ENCODE measurements around the gene THRB. TPM values are rescaled to one million over a fixed set of nuclear protein-coding genes. Genes with fewer than 3 reads are reported as not detected.
"Not testable (repeated sequence)": the region's sequence is repeated elsewhere in the genome, so short reads cannot be mapped to it uniquely, and the experiment has no call there.

Gene THRB
- total and polyA plus RNA-seq, 5 experiments from 2014 or later: not detected

DNA sequence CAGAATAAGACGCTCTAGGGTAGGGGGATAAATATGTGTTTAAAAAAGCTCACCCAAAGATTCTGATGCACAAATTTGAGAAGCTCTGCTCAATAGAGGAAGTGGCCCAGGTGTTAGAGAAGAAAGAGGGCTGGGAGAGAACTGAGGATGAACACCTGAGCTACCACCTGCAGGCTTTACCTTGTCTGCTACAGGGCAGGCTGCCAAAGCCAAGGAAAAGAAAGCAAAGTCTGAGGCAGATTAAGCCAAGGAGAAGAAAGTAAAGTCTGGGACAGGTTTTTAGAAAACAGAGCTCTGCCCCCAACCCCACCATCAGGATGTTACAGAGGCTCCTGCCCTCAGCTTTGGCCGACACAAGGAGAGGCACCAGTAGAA lies 92.9 kb downstream of the THRB start:
- peaks cover 0 to 5% (median 2%) of the 10 kb centered on the region in 9 donors for H3K9me3 Mint-ChIP-seq
- H3K4me3 Mint-ChIP-seq: no peak overlapping the region
- H3K36me3 Mint-ChIP-seq: no peaks in the 10 kb centered on the region
- POLR2A ChIA-PET: no interaction called here
- no peaks in the 10 kb centered on the region for H3K4me1 Mint-ChIP-seq
- H3K27me3 Mint-ChIP-seq: no peaks in the 10 kb centered on the region
- ATAC-seq (no peak), DNase-seq (no peak)
- H3K27ac Mint-ChIP-seq: no peak overlapping the region

DNA sequence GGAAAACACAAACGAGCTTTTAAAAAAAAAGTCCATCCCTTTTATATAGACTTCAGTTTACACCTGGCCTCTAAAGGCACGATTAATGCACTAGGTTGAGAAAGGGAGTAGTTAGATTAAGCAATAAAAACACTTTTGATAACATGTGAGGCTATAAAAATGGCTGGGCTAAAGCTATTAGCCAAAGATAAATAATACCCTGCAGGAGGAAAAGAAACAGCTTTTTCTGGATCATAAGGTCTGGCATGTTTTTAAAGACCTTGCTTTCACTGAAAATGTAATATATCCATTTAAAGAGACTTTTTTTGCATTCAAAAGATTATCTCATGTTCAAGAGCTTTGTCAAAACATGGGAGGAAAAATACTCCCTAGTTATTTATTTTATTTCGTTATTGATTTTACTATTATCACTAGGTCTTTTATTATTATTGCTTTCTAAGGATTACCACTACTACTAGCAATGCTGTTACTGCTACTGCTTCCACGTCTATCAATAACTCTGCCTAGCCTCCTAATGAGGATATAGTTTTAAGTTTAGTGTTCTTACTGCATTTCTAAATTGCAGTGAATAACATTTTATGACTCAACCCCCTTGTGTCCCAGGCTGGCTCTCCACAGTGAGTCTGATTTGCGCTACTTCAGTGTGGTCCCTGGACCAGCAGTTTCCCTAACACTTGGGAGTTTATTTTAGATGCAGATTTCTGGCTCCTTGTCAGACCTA lies 93.4 kb downstream of the THRB start:
- ATAC-seq (no peak), DNase-seq (no peak)
- no peak overlapping the region for H3K27ac Mint-ChIP-seq
- H3K36me3 Mint-ChIP-seq: no peaks in the 10 kb centered on the region
- H3K27me3 Mint-ChIP-seq: no peaks in the 10 kb centered on the region
- H3K4me3 Mint-ChIP-seq: no peak overlapping the region
- no peaks in the 10 kb centered on the region for H3K4me1 Mint-ChIP-seq
- peaks cover 0 to 5% (median 2%) of the 10 kb centered on the region in 9 donors for H3K9me3 Mint-ChIP-seq
- POLR2A ChIA-PET: no interaction called here

DNA sequence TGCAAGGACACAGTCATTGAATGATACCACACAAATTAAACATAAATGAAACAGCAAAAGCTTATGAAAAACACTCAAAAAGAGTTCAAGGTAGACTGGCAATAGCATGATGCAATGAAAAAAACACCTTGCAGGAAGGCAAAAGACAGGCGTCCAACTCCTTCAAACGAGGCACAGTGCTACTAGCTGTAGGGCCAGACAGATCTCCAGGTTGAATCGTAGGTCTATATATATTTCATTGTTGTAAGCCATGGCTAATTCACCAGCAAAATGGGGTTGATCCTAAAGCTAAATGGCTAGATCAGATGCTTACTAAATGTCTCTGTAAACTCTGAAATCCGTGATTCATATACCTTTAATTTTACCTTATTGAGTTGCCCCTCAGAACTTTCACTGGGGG lies 94.2 kb downstream of the THRB start:
- H3K27ac Mint-ChIP-seq: no peak overlapping the region
- peaks cover 0 to 5% (median 2%) of the 10 kb centered on the region in 9 donors for H3K9me3 Mint-ChIP-seq
- DNase-seq (no peak), ATAC-seq (no peak)
- no peak overlapping the region for H3K4me3 Mint-ChIP-seq
- no peaks in the 10 kb centered on the region for H3K27me3 Mint-ChIP-seq
- H3K4me1 Mint-ChIP-seq: no peaks in the 10 kb centered on the region
- POLR2A ChIA-PET: no interaction called here
- no peaks in the 10 kb centered on the region for H3K36me3 Mint-ChIP-seq

DNA sequence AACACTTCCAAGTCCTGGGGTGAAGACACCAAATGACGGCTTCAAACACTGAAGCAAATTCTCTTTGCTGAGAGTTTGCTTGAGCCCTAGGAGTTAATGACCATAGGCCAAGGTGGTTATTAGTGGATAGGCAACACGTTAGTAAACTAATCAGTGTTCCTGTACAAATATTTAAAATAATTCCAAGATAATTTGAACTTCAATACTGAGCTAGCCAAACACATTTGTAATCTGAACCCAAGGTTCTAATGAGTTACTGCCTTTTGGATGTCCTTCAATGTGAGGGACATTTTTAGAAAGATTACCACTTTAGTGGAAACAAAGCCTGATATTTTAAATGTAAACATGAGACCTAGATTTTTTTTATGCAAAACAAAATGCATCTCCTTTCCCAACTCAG lies 94.6 kb downstream of the THRB start:
- no peak overlapping the region for H3K27ac Mint-ChIP-seq
- H3K9me3 Mint-ChIP-seq: peaks cover 0 to 5% (median 2%) of the 10 kb centered on the region in 9 donors
- H3K4me3 Mint-ChIP-seq: no peak overlapping the region
- H3K36me3 Mint-ChIP-seq: no peaks in the 10 kb centered on the region
- no peak for DNase-seq
- H3K27me3 Mint-ChIP-seq: no peaks in the 10 kb centered on the region
- ATAC-seq: no peak
- no peaks in the 10 kb centered on the region for H3K4me1 Mint-ChIP-seq
- POLR2A ChIA-PET: no interaction called here

DNA sequence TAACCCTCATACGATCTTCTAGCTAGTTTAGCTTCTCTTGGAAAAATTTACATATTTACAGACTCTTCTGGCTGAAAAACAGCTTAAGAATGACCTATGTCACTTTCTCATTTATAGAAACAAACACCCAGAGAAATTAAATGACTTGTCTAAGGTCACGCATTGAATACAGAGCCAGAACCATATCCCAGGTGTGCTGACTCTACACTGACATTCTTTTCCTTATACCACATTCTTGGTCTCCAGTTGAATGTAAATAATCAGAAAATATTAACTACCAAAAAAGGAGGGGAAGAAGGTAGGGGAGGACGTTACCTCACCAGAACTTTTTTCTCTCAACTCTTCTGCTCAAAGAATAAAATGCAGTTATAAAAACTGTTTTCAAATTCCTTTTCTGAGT lies 95.0 kb downstream of the THRB start:
- H3K4me1 Mint-ChIP-seq: no peaks in the 10 kb centered on the region
- H3K27me3 Mint-ChIP-seq: no peaks in the 10 kb centered on the region
- POLR2A ChIA-PET: no interaction called here
- H3K4me3 Mint-ChIP-seq: no peak overlapping the region
- no peak for DNase-seq
- no peak overlapping the region for H3K27ac Mint-ChIP-seq
- H3K9me3 Mint-ChIP-seq: peaks cover 0 to 5% (median 2%) of the 10 kb centered on the region in 9 donors
- no peaks in the 10 kb centered on the region for H3K36me3 Mint-ChIP-seq
- ATAC-seq: no peak

DNA sequence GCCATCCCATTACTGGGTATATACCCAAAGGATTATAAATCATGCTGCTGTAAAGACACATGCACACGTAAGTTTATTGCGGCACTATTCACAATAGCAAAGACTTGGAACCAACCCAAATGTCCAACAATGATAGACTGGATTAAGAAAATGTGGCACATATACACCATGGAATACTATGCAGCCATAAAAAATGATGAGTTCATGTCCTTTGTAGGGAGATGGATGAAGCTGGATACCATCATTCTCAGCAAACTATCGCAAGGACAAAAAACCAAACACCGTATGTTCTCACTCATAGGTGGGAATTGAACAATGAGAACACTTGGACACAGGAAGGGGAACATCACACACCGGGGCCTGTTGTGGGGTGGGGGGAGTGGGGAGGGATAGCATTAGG lies 95.9 kb downstream of the THRB start:
- ATAC-seq, H3K4me3 Mint-ChIP-seq, DNase-seq, POLR2A ChIA-PET, H3K9me3 Mint-ChIP-seq, H3K36me3 Mint-ChIP-seq, H3K27me3 Mint-ChIP-seq, H3K27ac Mint-ChIP-seq, H3K4me1 Mint-ChIP-seq: not testable (repeated sequence)

DNA sequence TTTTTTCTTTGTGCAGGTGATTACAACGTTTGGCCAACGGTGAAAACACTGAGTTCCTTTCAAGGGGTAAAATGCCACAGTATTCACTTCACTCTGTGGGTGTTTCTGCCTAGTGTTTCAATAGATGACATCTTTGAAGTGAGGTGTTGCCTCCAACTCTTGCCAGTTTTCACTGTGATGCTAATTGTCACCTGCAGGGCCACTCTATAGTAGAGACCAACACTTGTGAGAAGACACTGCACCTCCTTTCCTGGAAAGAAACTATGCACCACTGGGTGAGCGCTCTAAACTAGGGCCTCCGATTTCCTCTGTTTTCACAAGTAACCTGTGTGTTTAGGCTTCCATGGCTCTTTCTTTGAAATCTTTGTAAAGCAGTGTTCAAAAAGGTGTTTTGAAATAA lies 98.3 kb downstream of the THRB start:
- POLR2A ChIA-PET: no interaction called here
- no peaks in the 10 kb centered on the region for H3K4me1 Mint-ChIP-seq
- H3K36me3 Mint-ChIP-seq: no peaks in the 10 kb centered on the region
- peaks cover 0 to 6% (median 0%) of the 10 kb centered on the region in 5 donors for H3K27me3 Mint-ChIP-seq
- H3K9me3 Mint-ChIP-seq: peaks cover 0 to 5% (median 2%) of the 10 kb centered on the region in 9 donors
- DNase-seq (no peak), ATAC-seq (no peak)
- no peak overlapping the region for H3K4me3 Mint-ChIP-seq
- H3K27ac Mint-ChIP-seq: no peak overlapping the region

DNA sequence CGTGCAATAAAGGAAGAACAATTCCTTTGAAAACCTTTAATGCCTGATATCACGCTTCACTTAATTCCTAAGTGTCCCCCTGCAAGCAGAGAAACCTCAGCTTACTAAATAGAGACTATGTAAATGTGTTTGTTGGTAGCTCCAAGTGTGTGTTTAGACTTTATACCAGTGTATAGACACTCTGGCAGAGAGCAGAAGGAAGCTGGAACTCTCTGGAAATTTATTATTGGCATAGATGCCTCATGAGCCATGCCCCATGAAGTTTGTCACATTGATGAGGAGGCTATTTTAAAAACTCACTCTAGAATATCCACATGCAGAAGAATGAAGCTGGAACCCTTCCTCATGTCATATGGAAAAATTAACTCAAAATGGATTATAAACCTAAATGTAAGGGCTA lies 99.9 kb downstream of the THRB start:
- H3K27ac Mint-ChIP-seq: no peak overlapping the region
- POLR2A ChIA-PET: no interaction called here
- H3K4me3 Mint-ChIP-seq: no peak overlapping the region

DNA sequence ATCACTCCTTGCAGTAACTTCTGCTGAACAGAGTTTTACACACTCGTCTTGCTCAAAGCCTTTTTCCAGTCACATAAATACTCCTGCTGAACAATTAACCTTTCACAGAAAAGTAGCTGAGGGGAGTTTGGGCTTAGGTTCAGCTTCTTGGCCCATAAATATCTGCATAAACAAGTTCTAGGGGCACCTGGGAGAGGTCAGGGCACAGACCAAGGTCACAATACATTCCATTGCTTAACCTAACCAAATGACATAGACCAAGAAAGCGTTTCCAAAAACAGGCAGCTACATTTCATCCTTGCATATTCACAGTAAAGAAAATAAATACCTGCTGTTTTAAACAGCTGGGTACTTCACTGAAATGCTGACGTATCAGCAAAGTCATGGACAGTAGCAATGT lies 101.3 kb downstream of the THRB start:
- Mint-ChIP-seq H3K4me1 (no peaks in the 10 kb centered on the region), H3K9me3 (peaks cover 0 to 5% (median 2%) of the 10 kb centered on the region in 9 donors), H3K36me3 (no peaks in the 10 kb centered on the region), H3K27ac (no peak overlapping the region), H3K4me3 (no peak overlapping the region), H3K27me3 (peaks cover 0 to 6% (median 0%) of the 10 kb centered on the region in 5 donors)
- POLR2A ChIA-PET: no interaction called here
- DNase-seq (no peak), ATAC-seq (no peak)

More for the DNA sequence above, 99.9 kb downstream of the THRB start:
- Mint-ChIP-seq H3K4me1 (no peaks in the 10 kb centered on the region), H3K27me3 (peaks cover 0 to 6% (median 0%) of the 10 kb centered on the region in 5 donors), H3K36me3 (no peaks in the 10 kb centered on the region), H3K9me3 (peaks cover 0 to 5% (median 2%) of the 10 kb centered on the region in 9 donors)
- DNase-seq: no peak
- ATAC-seq: no peak

DNA sequence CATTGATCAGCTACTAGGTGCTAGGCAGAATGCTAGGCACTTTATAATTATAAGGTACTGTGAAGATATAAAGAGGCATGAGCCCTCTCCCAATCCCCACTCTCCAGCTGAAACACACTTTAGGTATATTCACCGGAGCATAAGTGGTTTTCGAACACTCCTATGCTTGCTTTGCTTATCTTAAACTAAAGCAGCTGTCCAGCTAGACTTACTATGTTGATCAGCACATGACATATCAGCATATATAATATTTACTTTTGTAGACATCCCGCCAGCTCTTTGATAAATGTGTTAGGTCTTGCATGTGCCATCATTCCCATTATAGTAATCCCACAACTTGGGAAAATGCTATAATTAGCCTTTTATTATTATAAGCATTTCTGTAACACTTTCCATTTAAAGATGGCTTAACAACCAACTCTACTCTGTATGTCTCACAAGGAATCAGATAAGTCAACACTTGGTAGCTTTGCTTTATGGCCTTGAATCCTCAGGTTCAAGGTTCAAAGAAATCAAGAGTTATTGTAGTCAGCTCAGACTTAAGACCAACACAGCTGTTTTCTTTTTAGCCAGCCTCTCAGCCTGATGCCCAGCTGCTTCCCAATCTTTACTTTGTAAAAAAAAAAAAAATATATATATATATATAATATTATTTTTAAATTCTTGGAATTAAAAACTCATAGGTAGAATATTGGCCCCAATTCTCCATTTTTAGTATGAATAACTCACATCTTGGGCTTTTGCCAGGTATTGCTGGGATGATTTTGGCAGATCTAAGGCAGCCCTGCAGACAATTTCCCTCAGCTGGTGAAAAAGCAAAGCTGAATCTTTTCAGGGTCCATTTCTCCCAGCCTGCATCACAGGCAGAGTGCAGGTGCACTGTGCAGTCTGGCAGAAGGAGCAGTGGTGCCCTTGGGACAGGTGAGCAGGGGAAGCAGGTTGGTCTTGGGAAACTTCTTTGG lies 104.2 kb downstream of the THRB start:
- POLR2A ChIA-PET: no interaction called here
- ATAC-seq: no peak
- Mint-ChIP-seq H3K9me3 (no peaks in the 10 kb centered on the region), H3K27me3 (peaks cover 0 to 6% (median 0%) of the 10 kb centered on the region in 5 donors), H3K36me3 (no peaks in the 10 kb centered on the region), H3K4me1 (no peaks in the 10 kb centered on the region), H3K27ac (no peak overlapping the region), H3K4me3 (no peak overlapping the region)
- DNase-seq: no peak

DNA sequence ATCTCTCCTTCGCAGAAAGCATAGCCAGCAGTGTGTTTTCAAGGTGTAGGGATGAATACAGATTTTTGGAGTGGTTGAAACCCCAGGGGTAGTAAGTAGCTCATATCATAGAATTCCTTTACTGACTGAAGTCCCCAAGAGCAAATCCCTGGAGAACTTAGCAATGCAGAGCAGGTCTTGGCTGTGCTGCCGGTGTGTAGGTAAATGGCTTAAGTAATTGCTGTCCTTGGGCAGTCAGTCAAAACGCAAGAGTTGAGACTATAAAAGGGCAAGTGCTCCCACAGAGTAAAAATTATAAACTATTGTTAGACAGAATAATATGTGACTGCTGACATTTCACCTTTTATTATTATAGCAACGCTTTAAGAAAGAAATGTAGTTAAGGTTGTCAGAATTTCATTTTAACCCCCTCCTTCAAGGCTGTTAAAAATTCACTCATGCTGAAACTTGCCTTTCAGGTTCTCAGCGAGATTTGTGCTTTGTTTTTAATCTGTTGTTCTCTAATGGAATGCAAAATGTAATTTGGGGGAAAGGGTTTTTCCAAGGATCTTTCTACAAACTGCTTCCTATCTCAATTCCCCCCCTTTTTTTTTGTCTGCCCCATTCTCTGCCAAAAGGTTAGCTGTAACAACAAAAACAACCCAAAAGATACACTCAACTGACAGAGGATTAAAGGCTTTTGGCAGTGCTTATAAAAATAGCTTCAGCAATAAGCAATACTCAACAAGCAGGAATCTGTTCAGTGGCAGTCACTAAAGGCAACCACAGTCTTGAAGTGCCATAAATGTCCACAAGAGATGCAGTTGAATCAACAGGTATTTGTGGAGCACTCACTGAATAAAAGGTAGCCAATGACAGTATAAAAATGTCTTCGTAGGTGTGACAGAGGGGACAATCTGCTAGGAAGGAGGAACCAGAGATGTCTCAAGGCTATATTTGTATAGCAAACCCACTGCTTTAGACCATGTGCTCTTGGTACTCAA lies 105.3 kb downstream of the THRB start:
- Mint-ChIP-seq H3K4me3 (no peak overlapping the region), H3K27me3 (peaks cover 0 to 6% (median 0%) of the 10 kb centered on the region in 5 donors), H3K36me3 (no peaks in the 10 kb centered on the region), H3K9me3 (no peaks in the 10 kb centered on the region), H3K27ac (no peak overlapping the region), H3K4me1 (no peaks in the 10 kb centered on the region)
- DNase-seq: no peak
- POLR2A ChIA-PET: no interaction called here
- no peak for ATAC-seq

DNA sequence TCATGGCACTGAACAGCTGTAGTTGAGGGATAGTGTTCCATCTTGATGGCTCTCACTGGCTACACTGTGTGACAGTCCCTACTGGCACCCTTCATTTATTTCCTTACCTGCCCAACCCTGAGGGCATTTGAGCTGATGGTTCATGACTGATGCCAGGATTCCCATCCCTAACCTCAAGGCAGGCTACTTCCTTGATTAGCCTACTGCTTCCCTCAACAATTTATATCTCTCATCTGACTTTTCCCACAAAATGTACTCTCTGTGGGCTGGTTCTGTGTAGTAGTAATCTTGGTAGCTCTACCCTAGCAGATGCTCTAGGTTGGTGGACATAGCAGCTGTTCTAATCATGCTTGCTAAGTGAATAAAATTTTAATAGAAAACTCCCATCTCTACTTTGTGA lies 106.0 kb downstream of the THRB start:
- POLR2A ChIA-PET: no interaction called here
- peaks cover 0 to 6% (median 0%) of the 10 kb centered on the region in 5 donors for H3K27me3 Mint-ChIP-seq
- H3K27ac Mint-ChIP-seq: no peak overlapping the region
- ATAC-seq (no peak), DNase-seq (no peak)
- H3K4me1 Mint-ChIP-seq: no peaks in the 10 kb centered on the region
- H3K36me3 Mint-ChIP-seq: no peaks in the 10 kb centered on the region
- no peaks in the 10 kb centered on the region for H3K9me3 Mint-ChIP-seq
- H3K4me3 Mint-ChIP-seq: no peak overlapping the region

All from naive thymus-derived CD8-positive, alpha-beta T cell (primary cell).